ENCODE measurements around the gene ADAM21.
"Not testable (repeated sequence)": the region's sequence is repeated elsewhere in the genome, so short reads cannot be mapped to it uniquely, and the experiment has no call there.

The ADAM21 gene

DNA sequence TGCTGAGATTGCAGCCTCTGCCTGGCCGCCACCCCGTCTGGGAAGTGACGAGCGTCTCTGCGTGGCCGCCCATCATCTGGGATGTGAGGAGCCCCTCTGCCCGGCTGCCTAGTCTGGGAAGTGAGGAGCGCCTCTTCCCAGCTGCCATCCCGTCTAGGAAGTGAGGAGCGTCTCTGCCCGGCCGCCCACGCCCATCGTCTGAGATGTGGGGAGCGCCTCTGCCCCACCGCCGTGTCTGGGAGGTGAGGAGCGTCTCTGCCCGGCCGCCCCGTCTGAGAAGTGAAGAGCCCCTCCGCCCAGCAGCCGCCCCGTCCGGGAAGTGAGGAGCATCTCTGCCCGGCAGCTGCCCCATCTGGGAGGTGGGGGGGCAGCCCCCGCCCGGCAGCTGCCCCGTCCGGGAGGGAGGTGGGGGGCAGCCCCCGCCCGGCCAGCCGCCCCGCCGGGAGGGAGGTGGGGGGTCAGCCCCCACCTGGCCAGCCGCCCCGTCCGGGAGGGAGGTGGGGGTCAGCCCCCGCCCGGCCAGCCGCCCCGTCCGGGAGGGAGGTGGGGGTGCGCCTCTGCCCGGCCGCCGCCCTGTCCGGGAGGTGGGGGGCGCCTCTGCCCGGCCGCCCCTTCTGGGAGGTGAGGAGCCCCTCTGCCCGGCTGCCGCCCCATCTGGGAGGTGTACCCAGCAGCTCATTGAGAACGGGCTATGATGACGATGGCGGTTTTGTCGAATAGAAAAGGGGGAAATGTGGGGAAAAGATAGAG is 25.6 kb downstream of the ADAM21 start:
- DNase-seq (ENCODE audit: low read depth): not testable (repeated sequence)

GRCh38 chr14:70489579-70490200 is 37.7 kb downstream of the ADAM21 start:
- no peak for DNase-seq (ENCODE audit: low read depth)

- DNase-seq (ENCODE audit: low read depth): no peak
Observed at GRCh38 chr14:70498191-70498590, 46.2 kb downstream of the ADAM21 start.
